GM21423 (cell line): ENCODE measurements around the gene ZDHHC17.

Source experiments
- ATAC-seq: cut with Tn5 transposase; IDR thresholded peaks from one replicate; pipeline ENCODE4 v1.9.1; 2021; ENCODE audit warnings: mild to moderate bottlenecking, moderate library complexity; ENCODE audit not compliant: unreplicated experiment

Gene ZDHHC17

DNA sequence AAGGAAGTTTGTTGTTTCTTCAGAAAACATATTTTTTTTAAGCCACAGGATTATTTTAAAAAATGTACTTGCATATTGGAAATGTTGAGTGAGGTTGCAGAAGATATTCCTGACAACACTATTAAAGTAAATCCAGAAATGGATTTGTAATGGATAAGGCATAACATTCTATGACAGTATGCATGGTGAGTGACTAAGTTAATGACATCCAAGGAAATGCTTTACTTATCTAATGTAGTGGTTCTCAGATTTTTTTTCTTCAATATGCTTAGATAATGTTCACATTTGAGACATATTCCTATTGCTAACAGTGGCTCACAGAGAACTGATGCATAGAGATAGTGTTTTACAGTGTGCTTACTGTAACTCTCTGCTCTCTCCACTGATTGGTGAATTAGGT, 49.4 kb downstream of the ZDHHC17 start:
- no peak for ATAC-seq

- no peak for ATAC-seq
Observed at GRCh38 chr12:76813972-76814371, 50.1 kb downstream of the ZDHHC17 start.

DNA sequence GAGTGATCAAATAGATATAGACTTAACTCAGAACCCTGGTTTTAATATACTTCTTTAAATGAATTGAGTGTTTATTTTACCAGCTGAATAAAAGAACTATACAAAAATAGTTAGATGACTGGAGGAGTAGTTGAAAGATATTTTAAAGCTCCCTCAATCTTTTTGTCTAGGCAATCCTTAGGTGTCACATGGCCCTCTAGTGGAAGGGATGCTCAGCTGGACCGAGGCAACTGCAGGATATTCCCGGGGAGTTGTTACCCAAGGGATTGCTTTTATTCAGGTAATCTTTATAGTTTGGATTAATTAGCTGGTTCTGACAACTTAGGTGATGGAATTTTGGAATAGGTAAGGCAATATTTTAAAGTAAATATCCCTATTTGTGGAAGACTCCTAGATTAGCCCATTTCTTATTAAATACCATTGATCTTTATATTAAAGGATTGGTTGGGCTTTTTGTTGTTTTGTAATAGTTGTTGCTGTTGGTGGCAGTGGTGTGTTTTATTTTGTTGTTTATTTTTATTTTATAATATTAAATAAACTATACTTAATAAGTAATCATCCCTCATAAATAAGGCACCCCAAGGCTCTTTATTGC, 57.1 kb downstream of the ZDHHC17 start:
- no peak for ATAC-seq

- no peak for ATAC-seq
Observed at GRCh38 chr12:76830436-76830835, 66.5 kb downstream of the ZDHHC17 start.

GRCh38 chr12:76836633-76837032, 72.7 kb downstream of the ZDHHC17 start:
- no peak for ATAC-seq

GRCh38 chr12:76847260-76847659, 83.3 kb downstream of the ZDHHC17 start:
- no peak for ATAC-seq

- ATAC-seq = no peak
Observed at GRCh38 chr12:76848132-76848531, 84.2 kb downstream of the ZDHHC17 start.

DNA sequence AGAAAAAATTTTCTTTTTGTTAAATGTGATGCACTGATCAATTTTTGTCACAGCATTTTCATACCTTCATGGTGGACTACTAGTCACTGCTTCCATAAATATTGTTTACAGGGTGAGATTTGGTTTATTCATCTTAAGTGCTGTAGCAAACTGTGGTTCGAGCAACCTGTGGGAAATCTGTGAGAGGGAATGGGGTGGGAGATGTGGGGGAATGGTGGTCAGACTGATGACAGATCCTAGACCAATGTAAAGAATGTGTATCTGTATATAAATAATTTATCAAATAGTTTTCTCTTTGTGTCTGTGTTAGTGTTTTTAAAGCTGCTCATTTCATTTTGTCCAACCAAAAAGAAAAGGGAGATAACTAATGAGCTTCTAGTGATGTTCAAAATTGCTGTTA, 88.2 kb downstream of the ZDHHC17 start:
- ATAC-seq = no peak

DNA sequence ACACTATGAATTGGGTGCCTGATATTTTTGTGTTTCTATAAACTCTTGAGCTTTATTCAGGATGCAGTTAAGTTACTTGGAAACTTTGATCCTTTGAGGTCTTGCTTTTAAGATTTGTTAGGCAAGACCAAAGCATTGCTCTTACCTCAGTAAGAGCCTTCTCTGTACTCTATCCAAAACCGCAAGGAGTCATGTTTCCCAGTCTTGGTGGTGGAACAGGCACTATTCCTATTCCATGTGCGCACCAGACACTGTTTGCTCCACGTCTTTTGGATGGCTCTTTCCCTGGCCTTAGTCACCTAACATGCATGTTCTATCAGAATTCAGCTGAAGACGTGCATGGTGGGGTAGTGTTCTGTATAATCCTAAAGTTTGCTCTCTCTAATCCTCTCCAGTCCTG, 91.4 kb downstream of the ZDHHC17 start:
- ATAC-seq = no peak

DNA sequence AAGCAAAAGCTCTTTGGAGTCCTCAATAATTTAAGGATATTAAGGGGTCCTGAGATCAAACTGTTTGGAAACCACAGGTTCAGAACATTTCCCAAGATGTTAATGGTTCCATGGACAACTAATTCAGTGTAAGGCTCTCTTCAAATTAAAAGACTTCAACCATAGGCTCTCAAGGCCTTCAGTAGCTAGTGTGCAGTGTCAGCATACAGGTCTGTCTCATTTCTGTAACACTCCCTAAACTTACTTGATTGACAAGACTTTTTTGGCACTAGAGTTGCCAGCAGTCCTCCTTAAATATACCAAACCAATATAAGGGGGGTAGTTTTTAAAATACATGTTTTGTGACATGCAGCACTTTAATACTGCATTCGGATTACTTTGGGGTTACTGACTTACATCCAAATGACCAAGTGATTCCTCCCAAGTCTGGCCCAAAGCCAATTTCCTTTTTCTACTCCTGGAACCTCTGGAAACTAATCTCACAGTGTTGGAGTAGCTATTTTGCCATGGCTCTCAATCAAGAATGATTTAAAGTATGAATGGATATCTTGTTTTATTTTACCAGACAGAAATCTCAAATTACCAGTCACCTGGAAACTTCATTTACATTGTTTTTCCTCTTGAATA, 92.2 kb downstream of the ZDHHC17 start:
- ATAC-seq = no peak

DNA sequence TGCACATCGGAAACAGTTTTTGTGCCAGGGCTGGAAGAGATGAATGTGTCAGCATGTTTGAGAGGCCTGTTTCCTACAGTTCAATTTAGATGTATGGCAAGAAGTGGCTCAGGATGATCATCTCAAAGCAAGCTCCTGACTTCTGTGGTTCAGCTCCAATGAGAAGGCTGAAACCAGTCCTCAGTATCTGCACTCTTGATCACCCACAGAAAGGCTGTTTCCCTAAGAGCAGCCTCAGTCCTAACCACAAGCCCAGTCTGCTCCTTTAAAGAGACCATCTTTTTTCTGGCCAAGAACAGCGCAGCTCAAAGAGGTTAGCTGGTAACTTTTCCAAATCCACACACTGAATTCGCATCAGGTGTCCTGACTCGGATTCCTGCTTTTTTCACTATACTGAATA, 95.7 kb downstream of the ZDHHC17 start:
- ATAC-seq = no peak

DNA sequence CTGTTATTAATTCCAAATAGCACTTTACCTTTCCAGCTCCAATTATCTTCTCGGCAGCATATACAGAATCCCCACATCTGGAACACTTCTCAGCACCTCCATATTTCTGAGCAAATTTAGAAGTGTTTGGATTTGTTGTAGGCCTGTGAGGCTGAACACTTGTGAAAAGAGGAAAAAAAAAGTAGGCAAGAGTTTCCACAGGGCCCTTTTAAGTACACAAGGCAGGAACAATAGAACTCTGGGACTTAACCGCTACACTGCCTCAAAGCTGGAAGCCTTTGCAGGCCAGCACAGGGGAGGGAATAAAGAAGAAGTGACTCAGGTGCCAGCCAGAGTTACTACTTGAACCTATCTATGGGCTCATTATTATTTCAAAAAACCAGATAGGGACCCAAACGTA, 96.3 kb downstream of the ZDHHC17 start:
- ATAC-seq = no peak

GRCh38 chr12:76863005-76863670, 99.2 kb downstream of the ZDHHC17 start:
- no peak for ATAC-seq

GRCh38 chr12:76863837-76864236, 99.9 kb downstream of the ZDHHC17 start:
- no peak for ATAC-seq

- peak; percentile 78 for ATAC-seq
Observed at GRCh38 chr12:76864791-76865400, 101.0 kb downstream of the ZDHHC17 start.

DNA sequence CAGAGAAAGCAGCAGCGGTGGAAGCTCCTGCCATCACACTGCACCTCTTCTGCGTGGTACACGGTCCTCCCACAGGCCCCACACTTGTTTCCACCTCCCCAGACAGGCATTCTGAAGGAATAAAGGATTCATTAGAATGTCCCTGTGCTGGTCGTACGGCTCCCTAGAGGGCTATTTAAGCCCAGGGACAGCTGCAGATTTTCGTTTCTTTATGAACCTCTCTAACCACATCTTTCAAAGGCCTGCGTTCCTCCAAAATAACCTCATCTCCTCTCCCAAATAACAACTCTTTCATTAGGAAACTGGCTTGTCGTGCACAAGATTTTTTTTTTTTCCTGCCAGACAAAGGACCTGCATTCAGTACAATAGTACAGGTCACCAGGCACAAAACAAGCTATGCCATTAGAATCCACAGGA, 102.2 kb downstream of the ZDHHC17 start:
- no peak for ATAC-seq

- ATAC-seq = peak; percentile 48
Observed at GRCh38 chr12:76866726-76867125, 102.8 kb downstream of the ZDHHC17 start.

DNA sequence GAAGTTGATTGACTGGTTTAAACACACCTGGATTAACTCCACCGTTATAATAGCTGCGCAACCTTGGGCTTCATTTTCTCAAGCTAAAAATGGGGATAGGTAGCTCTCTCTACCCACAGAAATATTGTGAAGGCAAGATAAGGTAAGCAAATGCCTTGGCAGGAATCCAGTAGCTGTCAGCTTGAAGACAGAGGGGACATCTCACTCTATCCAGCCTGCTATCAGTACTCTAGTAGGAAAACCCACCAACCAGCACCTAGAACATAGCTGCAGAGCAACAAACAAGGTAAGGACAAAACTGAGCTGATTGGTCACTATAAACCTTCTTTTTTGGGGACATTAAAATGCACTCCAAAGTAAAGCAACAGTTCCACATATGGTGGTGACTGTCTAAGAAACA, 107.2 kb downstream of the ZDHHC17 start:
- ATAC-seq = no peak

DNA sequence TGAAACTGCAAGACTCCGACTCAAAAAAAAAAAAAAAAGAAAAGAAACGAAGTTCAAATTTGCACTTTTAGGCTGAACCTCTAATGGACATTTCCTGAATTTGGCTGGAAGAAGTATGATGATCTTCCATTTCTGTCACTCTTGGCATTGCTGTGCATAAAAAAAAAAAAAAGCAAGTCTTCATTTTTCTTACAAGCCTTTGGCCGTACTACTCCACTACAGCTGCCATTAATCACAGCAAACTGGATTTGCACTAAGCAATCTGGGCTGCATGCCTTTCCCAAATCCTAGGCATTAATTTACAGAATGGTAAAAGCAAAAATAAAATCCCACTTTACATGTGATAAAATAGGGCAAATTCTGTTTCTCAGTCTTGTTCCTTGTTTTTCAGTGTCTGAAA, 107.8 kb downstream of the ZDHHC17 start:
- ATAC-seq = no peak

DNA sequence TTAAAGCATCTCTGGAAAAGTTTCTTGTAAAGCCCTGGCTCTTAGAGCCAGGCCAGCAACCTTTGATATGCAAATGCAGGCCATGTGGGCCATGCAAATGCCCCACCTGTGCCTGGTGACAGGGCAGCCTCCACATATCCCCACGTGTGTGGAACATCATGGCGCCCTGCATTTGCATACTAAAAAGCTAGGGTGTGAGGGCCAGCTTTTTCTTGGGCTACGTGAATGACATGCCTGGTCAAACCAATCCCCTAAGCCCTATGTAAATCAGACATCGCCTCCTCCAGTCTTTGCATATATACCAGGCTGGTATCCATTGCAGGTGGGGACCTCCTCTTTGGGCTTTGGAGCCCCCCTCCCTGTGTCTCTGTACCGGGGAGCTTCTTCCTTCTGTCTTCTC, 108.5 kb downstream of the ZDHHC17 start:
- no peak for ATAC-seq

GRCh38 chr12:76874027-76874426, 110.1 kb downstream of the ZDHHC17 start:
- ATAC-seq = no peak
